AG09309 (cell line): ENCODE data around the gene RCCD1.

Experiments used
- DNase-seq: peaks from one replicate; pipeline ENCODE4 v3.0.0-alpha.2; 2010; ENCODE audit warnings: low read depth
- H3K4me3 ChIP-seq: 2 replicates; pipeline ENCODE4 v1.5.1; 2011; ENCODE audit warnings: mild to moderate bottlenecking, low read depth, low read length, moderate library complexity; ENCODE audit not compliant: control insufficient read depth
- TF ChIP-seq, protein P1 (sequence below): IDR thresholded peaks from 2 replicates; pipeline ENCODE4 v1.5.1; 2011; ENCODE audit warnings: mild to moderate bottlenecking, low read depth, low read length, inconsistent platforms; ENCODE audit not compliant: insufficient read depth, control insufficient read depth; ENCODE audit errors: missing control alignments

RCCD1 gene

DNA sequence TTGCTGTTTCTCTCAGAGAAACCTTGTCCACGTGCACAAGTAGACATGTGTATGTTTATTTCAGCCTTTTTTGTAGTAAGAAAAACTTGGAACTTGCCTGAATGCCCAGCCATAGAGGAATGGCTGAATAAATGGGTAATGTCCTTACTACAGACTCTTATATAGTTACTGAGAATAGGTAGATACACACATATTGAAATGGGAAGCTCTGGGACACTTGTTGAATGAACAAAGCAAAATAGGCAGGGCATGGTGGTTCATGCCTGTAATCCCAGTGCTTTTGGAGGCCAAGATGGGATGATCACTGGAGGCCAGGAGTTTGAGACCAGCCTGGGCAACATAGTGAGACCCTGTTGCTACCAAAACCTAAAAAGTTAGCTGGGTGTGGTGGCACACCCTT, 17.9 kb upstream of the RCCD1 start:
- TF ChIP-seq, protein P1, sequence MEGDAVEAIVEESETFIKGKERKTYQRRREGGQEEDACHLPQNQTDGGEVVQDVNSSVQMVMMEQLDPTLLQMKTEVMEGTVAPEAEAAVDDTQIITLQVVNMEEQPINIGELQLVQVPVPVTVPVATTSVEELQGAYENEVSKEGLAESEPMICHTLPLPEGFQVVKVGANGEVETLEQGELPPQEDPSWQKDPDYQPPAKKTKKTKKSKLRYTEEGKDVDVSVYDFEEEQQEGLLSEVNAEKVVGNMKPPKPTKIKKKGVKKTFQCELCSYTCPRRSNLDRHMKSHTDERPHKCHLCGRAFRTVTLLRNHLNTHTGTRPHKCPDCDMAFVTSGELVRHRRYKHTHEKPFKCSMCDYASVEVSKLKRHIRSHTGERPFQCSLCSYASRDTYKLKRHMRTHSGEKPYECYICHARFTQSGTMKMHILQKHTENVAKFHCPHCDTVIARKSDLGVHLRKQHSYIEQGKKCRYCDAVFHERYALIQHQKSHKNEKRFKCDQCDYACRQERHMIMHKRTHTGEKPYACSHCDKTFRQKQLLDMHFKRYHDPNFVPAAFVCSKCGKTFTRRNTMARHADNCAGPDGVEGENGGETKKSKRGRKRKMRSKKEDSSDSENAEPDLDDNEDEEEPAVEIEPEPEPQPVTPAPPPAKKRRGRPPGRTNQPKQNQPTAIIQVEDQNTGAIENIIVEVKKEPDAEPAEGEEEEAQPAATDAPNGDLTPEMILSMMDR = no peak
- DNase-seq = no peak
- H3K4me3 ChIP-seq = no peak overlapping the region

DNA sequence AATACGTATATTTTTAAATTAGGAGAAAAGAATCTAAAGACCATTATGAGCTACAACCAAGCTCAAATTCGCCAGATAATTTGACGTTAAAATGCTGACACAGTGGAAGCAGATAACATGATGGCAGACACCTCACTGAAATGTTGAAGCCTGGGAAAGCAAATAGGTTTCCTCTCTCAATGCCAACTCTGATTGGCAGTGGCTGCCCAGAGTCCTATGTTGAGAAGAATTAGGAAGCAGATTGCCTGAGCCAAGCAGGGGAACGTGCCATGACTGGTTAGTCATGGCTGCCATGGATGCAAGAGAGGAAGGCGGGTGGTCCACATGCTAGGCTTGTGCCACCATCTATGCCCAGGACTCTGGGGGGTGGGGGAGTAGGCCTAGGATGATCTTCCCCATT, 16.4 kb upstream of the RCCD1 start:
- TF ChIP-seq, protein P1 = no peak
- no peak for DNase-seq
- H3K4me3 ChIP-seq = no peak overlapping the region

DNA sequence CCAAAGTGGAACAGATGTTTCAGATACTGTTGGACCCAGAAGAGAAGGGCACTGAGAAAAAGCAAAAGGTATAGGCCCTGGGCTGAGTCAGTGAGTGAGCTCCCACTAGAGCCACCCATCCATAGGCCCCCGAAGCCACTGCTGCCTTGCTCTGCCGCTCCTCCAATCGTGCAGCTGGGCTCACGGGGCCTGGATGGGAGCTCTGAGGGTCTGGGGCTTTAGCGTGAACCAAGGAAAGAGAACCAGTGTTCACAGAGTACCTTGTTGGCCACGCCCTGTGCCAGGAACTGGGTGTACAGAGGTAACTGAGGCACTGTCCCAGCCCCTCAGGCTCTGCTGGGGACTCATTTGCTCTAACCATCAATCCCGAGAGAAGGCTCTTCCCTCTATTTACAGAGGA, 14.9 kb upstream of the RCCD1 start:
- no peak for DNase-seq
- TF ChIP-seq, protein P1 = no peak

DNA sequence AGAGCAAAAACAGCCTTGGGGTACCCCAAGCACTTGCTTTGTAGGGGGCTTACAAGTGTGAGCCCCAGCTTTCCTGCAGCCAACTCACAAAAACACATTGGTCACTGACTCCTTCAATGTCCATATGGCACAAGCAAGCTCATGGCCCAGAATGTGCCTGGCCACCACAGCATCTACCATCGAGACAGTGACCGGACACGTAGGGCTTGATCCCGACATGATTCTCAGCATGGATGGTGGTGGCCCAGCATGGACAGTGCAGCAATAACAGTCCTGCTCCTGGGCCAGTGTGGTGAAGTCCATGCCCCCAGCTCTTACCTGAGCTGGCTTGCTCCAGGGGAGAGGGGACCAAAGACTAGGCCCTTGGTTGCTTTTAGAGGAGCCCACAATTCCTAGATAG, 13.6 kb upstream of the RCCD1 start:
- TF ChIP-seq, protein P1 = no peak
- no peak overlapping the region for H3K4me3 ChIP-seq
- no peak for DNase-seq

More for the DNA sequence above, 14.9 kb upstream of the RCCD1 start:
- no peak overlapping the region for H3K4me3 ChIP-seq

DNA sequence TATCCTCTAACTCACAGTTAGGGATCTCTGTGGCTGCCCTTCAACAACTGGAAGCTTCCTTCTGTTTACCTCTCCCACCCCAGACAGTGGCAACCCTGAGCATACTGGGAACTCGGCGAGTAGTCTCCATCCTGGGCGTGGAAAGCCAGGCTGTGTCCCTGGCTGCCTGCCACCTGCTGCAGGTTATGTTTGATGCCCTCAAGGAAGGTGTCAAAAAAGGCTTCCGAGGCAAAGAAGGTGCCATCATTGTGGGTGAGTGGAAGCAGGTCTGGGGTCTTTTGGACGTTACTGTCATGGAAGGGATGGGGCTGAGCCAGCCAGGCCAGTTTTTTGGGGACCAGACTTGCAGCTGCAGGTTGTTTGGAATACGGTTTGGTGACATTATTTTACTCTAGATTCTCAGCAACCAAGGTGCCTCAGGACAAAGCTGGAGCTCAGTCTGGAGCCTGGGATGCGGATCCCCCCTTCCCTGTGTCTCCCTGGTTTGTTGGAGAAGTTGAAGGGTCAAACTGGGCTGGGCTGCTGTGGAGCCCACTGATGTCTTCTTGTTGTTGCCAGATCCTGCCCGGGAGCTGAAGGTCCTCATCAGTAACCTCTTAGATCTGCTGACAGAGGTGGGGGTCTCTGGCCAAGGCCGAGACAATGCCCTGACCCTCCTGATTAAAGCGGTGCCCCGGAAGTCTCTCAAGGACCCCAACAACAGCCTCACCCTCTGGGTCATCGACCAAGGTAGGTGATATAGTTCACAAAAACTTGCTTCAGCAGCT, 12.1 kb upstream of the RCCD1 start:
- DNase-seq = no peak
- H3K4me3 ChIP-seq = no peak overlapping the region
- TF ChIP-seq, protein P1 = no peak

DNA sequence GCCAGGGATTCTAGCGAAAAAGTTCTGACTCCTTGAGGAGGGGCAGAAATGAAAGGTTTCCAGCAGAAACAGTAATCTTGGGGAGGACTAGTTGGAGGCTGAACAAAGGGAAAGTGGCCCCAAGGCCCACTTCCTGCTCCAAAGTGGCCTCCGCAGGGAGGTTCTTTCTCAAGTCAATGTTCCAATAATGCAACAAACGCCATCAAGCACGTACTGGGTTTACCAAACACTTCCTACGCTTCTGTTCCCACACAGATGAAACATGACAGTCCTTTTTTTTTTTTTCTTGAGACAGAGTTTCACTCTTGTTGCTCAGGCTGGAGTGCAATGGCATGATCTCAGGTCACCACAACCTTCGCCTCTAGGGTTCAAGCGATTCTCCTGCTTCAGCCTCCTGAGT, 9.6 kb upstream of the RCCD1 start:
- TF ChIP-seq, protein P1 = no peak
- no peak for DNase-seq
- H3K4me3 ChIP-seq = no peak overlapping the region

DNA sequence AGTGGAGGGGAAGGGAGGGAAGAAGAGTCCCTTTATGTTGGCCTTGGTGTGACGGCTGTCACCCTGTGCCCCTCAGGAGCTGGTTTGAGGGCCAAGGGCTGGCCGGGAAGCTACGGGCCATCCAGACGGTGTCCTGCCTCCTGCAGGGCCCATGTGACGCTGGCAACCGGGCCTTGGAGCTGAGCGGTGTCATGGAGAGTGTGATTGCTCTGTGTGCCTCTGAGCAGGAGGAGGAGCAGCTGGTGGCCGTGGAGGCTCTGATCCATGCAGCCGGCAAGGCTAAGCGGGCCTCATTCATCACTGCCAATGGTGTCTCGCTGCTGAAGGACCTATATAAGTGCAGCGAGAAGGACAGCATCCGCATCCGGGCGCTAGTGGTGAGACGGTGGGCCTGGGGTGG, 8.1 kb upstream of the RCCD1 start:
- TF ChIP-seq, protein P1 = no peak
- H3K4me3 ChIP-seq = no peak overlapping the region
- DNase-seq = no peak
